Type B pancreatic cell (in vitro differentiated cells): ENCODE results near the gene RNF166. TPM values are rescaled to one million over a fixed set of nuclear protein-coding genes. Genes with fewer than 3 reads are reported as not detected.

Source experiments
- DNase-seq: peaks from one replicate; pipeline ENCODE4 v3.0.0; 2021; ENCODE audit warnings: mixed read lengths; ENCODE audit not compliant: unreplicated experiment; ENCODE audit errors: extremely low spot score
- H3K27ac Mint-ChIP-seq: 2 replicates; pipeline ENCODE4 v1.8.0; 2021; ENCODE audit warnings: mild to moderate bottlenecking, mixed read lengths
- H3K27me3 Mint-ChIP-seq: 2 replicates; pipeline ENCODE4 v1.8.0; 2021; ENCODE audit warnings: mixed read lengths
- H3K36me3 Mint-ChIP-seq: 2 replicates; pipeline ENCODE4 v1.8.0; 2021; ENCODE audit warnings: mixed read lengths
- H3K4me1 Mint-ChIP-seq: one replicate; pipeline ENCODE4 v1.8.0; 2021; ENCODE audit warnings: mixed read lengths; ENCODE audit not compliant: unreplicated experiment
- H3K4me3 Mint-ChIP-seq: 2 replicates; pipeline ENCODE4 v1.8.0; 2021; ENCODE audit warnings: mild to moderate bottlenecking, mixed read lengths
- H3K9me3 Mint-ChIP-seq: 2 replicates; pipeline ENCODE4 v1.8.0; 2021; ENCODE audit warnings: mixed read lengths
- total RNA-seq: library from RNA; stranded (reverse); gene quantifications from 2 replicates; pipeline ENCODE4 v1.2.1, GENCODE V29; 2021; ENCODE audit warnings: low replicate concordance
- TF ChIP-seq, protein P1 (sequence below): fragments of 200-600 bp; sonication (generic); conservative IDR thresholded peaks from 2 replicates; pipeline ENCODE4 v1.5.0; 2021; ENCODE audit warnings: antibody characterized with exemption, mild to moderate bottlenecking

Gene RNF166
- total RNA-seq, 1 donor from 2014 or later = 20.1 TPM

DNA sequence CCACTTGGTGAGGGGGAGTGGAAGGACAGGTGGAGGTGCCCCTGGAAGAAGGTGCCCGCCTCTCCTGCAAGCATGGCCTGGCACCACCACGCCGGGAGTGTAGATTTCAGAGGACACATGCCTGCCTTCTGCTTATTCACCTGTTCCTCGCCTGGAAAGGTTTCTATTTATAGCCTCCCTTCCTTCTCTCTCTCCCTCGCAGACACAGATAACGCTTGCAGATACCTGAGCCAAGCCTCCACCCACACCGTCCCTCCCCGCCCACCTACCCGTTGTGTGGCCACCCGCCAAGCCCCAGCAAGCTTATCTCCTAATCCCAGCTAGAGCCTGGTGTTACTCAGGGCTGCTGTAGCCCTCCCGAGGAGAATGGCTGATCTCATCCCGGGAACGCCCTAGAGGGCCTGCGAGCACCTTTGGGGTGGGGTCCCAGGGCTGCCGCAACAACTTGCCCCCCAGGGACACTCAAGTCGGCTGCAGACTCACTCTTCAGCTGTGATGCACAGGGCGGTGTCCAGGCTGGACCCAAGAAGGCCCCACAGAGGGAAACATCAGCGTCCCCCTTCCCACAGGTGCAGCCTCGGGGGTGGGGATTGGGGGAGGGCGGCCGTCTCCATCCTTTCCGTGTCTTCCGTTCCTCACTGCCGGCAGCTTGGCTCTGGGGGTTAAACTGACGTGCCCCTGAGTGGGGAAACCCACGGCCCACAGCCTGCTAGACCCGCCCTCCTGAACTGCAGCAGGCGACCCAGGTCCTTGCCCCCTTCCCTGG, 18.0 kb downstream of the RNF166 start:
- Mint-ChIP-seq H3K36me3 (no peaks in the 10 kb centered on the region), H3K4me3 (peak overlapping the region; percentile 66), H3K9me3 (no peaks in the 10 kb centered on the region), H3K27me3 (peaks cover 44% of the 10 kb centered on the region), H3K27ac (no peak overlapping the region), H3K4me1 (no peaks in the 10 kb centered on the region)
- TF ChIP-seq, protein P1, sequence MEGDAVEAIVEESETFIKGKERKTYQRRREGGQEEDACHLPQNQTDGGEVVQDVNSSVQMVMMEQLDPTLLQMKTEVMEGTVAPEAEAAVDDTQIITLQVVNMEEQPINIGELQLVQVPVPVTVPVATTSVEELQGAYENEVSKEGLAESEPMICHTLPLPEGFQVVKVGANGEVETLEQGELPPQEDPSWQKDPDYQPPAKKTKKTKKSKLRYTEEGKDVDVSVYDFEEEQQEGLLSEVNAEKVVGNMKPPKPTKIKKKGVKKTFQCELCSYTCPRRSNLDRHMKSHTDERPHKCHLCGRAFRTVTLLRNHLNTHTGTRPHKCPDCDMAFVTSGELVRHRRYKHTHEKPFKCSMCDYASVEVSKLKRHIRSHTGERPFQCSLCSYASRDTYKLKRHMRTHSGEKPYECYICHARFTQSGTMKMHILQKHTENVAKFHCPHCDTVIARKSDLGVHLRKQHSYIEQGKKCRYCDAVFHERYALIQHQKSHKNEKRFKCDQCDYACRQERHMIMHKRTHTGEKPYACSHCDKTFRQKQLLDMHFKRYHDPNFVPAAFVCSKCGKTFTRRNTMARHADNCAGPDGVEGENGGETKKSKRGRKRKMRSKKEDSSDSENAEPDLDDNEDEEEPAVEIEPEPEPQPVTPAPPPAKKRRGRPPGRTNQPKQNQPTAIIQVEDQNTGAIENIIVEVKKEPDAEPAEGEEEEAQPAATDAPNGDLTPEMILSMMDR = no peak
- DNase-seq = no peak

DNA sequence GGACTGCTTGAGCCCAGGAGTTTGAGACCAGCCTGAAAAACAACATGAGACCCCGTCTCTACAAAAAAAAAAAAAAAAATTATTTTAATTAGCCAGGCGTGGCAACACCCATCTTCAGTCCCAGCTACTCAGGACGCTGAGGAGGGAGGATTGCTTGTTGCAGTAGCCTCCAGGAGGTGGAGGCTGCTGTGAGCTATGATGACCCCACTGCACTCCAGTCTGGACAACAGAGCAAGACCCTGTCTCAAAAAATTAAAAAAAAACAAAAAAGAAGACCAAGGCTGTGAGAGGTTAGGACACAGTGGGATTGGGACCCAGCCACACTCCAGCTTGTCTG, 18.6 kb downstream of the RNF166 start:
- Mint-ChIP-seq H3K4me3 (peak overlapping the region; percentile 59), H3K36me3 (no peaks in the 10 kb centered on the region), H3K9me3 (no peaks in the 10 kb centered on the region), H3K27ac (no peak overlapping the region), H3K4me1 (no peaks in the 10 kb centered on the region), H3K27me3 (peaks cover 44% of the 10 kb centered on the region)
- no peak for DNase-seq
- TF ChIP-seq, protein P1 = no peak

- Mint-ChIP-seq H3K9me3 (no peaks in the 10 kb centered on the region), H3K4me1 (no peaks in the 10 kb centered on the region), H3K36me3 (no peaks in the 10 kb centered on the region), H3K4me3 (no peak overlapping the region), H3K27me3 (peaks cover 48% of the 10 kb centered on the region), H3K27ac (no peak overlapping the region)
- TF ChIP-seq, protein P1 = no peak
- no peak for DNase-seq
Observed at GRCh38 chr16:88687254-88687576, 19.0 kb downstream of the RNF166 start.

DNA sequence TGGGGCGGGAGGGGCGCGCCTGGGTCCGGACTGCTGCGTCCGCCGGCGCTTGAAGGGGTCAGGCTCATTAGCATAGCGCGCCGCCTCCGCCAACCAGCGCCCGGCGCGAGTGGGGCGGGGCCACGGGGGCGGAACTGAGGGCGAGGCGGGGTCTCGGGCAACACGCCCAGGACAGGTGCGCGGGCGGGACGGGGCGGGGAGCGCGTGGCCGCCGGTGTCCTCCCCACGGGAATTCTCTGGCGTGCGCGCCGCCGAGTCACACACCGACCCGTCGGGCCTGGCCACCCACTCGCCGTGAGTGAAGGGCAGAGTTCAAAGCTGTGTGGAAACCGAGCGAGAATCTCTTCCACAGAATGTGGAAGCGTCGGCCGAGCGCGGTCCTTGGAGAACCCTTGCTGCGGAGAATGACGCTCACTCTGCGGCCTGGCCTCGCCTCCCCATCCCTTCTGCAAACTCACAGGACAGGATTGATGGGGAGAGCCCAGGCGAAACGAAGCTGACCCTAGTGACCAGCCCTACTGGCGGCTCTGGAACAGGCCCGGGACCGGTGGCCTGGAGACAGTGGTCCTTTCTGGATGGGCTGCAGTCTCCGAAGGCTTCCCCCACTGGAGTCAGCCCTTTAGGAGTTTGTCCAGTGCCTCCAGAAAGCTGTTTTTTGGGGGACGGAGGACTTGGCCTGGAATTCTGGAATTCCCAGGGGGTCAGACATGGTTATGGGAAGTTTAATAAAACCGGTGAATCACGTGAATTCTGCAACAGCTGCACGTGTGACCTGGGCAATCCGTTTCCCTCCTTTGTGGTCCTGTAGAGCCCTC, 19.6 kb downstream of the RNF166 start, which contains the start of gene SNAI3:
Gene SNAI3 (minus strand): TSS at position 69 of the 815 bp plus-strand sequence. CDS start 101 bp downstream, outside the sequence.
- peak; percentile 86 for DNase-seq
- TF ChIP-seq, protein P1 = no peak
- peak within 1 kb of the TSS; percentile 65 for H3K4me3 Mint-ChIP-seq
- no peaks in the 10 kb centered on the region for H3K36me3 Mint-ChIP-seq
- H3K27ac Mint-ChIP-seq = no peak within 1 kb of the TSS
- no peaks in the 10 kb centered on the region for H3K4me1 Mint-ChIP-seq
- H3K9me3 Mint-ChIP-seq = no peaks in the 10 kb centered on the region
- peaks cover 54% of the 10 kb centered on the region for H3K27me3 Mint-ChIP-seq

GRCh38 chr16:88686062-88686438, 20.2 kb downstream of the RNF166 start:
- Mint-ChIP-seq H3K4me3 (peak overlapping the region; percentile 65), H3K27me3 (peaks cover 55% of the 10 kb centered on the region), H3K9me3 (no peaks in the 10 kb centered on the region), H3K36me3 (no peaks in the 10 kb centered on the region), H3K4me1 (no peaks in the 10 kb centered on the region), H3K27ac (no peak overlapping the region)
- DNase-seq = no peak
- TF ChIP-seq, protein P1 = no peak
